Putamen (tissue), 1 donor: ENCODE measurements around the gene PTGFRN.
A peak's percentile ranks its signal among the peaks of the same experiment; 100 is the strongest.

Source experiments
- DNase-seq: peaks from one replicate; pipeline ENCODE4 v3.0.0-alpha.2; 2016; ENCODE audit warnings: low spot score

Gene PTGFRN

DNA sequence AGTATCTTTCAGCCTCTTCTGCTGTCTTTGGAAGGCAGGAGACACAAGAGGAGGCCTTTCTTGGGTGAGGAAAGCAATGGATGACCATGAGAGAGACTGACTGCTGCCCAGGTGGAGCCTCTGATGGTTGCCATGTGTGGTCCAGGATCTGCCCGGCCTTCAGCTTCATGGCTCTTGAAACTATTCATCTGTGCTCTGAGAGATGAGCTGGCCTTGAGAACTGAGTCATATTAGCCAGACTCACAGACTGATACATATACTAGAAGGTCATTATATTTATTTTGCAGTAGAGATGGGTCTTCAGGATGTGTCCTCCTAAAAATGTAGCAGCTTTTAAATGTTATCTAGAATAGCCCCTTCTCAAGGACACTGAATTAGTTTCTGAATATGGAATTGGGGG, 33.7 kb downstream of the PTGFRN start:
- no peak for DNase-seq

DNA sequence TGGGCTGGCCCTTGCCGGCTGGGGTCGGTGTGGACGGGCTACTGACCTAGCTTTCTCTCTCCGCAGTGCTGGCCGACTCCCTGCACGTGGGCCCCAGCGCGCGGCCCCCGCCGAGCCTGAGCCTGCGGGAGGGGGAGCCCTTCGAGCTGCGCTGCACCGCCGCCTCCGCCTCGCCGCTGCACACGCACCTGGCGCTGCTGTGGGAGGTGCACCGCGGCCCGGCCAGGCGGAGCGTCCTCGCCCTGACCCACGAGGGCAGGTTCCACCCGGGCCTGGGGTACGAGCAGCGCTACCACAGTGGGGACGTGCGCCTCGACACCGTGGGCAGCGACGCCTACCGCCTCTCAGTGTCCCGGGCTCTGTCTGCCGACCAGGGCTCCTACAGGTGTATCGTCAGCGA, 34.9 kb downstream of the PTGFRN start:
- no peak for DNase-seq

DNA sequence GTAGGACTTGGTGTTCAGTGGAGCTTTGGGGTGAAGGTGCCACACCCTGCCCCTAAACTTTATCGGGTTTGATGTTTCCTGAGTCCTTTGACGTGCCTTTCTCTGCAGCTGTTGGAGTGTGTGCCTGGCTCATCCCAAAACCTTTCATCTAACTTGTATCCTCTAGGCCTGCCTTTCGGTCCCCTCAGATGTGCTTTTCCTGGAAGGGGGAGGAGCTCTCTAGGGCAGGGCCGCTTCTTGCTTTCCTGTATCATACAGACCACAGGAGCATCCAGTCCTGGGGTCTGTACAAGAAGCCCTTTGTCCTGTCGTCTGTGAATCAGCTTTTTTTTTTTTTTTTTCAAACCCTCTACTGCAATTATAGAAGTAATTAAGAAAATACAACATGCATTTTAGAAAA, 35.7 kb downstream of the PTGFRN start:
- DNase-seq, result no peak

DNA sequence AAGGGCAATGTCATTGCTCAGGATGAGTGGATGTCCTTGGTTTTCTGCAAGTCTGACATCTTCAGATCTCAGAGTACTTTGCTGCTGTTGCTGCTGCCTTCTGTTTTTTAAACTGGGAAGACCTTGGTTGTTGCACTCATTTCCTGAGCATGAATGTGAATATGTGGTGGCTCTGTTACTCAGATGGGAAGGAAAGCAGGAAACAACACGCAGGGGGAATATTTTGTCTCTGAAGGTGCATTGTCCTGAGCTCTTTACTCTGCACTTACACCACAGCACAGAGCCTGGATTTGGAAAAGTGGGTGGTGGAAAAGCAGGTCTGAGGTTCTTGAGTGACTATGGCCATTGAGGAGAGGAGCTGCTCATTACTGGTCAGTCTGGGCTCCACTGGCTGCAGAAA, 36.3 kb downstream of the PTGFRN start:
- no peak for DNase-seq

DNA sequence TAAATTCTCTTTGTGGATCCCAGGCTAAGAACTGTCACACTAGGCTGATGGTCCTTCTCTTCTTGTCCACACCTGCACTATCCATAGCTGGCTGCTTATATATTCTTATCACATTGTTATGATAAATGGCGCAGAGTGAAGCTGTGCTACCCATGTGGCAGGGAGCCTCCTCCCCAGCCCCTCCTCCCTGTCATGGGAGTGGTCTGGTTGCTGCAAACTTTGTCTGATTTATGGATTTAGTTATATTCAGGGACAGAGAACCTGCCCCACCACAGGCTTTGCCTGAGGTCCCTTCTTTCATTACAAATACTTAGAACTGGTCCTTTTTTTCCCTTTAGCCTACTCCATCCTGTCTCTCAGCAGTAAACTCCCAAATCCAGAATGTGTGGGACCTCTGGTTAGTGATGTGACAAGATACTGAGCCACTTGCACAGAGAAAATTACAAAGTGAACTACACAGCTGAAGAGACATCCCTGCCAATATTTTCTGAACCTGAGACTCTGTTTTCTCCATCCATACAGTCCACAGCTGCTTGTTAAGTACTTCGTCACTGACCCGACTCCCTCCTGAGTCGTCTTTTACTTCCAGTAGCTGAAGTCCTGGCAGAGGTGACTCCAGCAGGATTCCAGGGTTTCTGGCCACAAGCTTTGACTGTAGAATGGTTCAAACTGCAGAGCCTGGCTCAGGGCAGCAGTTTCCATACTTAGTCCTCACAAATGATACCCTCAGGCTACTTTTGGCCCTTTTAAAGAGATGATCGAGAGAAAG, 37.6 kb downstream of the PTGFRN start:
- no peak for DNase-seq

DNA sequence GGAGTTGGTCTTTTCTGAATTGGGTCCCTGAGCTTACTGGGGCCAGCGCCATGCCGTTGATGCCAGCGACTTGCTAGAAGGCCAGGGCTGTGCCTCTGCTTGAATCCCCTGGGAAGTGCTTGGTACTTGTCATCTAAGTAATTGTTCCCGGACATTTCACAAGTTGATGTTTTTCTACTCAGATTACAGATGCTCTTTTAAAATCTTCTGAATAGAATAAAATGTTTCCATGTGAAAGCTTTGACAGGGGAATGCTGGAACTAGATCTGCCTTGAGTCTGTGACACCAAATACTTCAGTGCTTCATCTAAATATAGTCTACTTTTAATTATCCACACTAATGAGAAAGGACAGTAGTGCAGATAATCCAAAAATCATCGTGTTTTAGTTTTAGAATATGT, 38.3 kb downstream of the PTGFRN start:
- DNase-seq, result no peak

DNA sequence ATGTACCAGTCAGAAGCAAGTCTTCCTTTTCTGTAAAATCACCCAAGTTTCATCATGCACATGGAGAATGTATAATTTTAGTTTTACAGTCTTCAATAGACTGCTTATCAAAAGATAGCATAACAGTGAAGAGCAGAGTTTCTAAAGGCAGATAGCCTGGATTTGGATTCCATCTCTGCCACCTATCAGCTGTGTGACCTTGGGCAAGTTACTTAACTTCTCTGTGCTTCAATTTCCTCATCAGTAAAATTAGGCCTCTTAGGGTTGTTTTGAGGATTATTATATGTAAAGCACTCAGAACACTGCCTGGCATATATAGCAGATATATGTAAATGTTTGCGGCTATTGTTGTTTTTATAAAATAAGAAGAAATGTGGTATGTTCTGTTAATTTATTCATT, 38.9 kb downstream of the PTGFRN start:
- DNase-seq, result no peak

DNA sequence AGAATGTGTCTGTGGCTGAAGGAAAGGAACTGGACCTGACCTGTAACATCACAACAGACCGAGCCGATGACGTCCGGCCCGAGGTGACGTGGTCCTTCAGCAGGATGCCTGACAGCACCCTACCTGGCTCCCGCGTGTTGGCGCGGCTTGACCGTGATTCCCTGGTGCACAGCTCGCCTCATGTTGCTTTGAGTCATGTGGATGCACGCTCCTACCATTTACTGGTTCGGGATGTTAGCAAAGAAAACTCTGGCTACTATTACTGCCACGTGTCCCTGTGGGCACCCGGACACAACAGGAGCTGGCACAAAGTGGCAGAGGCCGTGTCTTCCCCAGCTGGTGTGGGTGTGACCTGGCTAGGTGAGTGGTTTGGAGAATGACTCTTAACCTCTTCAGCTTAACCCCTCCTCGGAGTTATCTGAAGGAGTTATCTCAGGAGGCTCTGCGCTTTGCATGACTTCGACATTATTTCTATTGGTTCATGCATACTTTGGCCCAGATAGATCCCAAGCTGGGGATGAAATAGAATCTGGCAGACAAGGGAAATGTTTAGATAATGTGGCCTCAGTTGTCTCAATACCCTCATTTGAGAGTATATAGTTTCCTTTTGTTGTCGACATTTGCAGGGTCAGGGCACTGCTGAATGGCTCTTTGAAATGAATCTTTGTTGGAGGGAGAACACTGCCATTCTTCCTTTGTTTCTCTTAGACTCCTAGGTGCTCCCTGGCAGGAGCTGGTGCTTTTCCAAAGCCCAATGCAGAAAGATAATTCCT, 39.7 kb downstream of the PTGFRN start:
- DNase-seq, result peak; percentile 40

DNA sequence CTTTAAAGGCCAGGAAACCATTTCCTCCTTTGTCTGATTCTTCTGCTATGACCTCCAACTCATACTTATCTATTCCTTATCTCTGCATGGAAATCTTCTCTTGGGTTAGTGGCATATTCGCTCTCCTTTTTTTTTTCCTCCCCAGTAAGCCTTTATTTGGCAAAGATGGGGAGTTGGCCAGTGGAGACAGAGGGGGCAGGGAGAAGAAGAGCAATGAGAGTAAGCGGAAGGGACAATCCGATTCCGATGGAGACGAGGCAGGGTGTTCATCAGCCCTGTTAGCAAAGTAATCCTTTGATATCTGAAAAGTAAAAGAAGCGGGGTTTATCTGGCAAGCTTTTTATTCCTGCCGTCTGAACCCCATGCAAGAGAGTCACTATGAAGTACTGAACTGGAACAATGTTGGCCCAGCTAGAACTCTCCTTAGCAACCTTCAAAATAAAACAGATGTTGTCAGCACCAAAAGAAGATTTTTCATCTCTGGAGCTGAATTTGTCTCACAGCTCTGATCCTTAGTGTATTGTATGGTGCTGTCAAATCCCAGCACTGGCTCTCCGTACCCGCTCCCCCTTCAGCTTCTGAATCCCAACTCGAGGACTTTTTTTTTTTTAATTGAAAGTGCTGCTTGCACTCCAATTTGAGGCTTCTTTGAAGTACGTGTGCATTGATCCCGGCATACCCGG, 40.9 kb downstream of the PTGFRN start:
- no peak for DNase-seq

DNA sequence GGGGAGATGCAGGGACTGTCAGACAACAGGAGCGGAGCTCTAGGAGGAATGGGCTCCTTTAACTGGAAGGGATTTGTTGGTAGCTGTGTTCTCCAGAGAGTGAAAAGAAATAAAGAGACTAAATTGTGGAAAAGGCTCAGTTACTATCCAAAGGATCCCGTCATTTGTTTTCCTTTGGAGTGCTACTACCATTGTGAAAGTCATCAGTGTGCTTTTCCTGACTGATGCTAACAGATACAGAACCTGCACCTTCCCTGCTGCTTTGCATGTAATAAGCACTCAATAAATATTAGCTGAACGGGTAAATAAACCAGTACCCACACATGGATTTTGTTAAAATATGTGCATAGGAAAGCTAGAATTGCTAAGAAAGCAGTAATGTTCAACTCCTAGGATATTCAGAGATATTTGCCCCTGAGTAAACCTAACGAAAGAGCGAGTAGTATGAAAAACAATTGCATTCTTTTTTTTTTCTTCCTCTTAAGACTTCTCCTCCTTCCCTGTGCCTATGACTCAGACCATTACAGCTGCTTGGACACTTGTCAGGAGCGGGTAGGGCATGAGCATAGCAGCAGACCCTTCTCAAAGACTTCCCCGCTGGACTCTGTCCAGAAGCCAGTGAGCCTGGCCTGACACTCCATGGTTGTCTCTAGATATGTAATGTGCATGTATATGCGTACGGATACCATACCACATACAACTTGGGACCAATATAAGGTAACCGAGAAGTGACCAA, 41.7 kb downstream of the PTGFRN start:
- no peak for DNase-seq

DNA sequence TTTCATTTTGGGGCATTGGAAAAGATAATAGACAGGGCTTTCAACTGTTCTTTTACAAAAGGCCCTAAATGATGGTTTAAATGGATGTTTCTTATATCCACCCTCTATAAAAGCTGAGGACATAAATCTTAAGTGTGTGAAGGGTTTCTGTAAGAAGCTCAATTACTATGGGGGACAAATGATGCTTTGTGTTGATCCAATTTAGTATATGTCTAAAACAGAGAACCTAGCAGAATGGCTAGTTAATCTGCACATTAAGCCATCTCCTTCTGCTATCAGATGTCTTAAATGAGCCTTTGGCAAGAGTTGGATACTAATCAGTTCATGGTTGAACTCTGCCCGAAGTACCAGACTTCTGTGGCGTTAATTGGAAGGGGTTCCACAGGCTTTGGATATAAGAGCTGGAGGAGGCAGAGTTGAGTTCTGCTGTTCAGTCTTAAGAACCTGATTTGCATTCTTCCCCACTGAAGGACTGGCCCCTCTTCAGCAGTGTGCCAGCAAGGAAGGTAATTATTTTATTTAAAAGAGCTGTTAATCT, 43.1 kb downstream of the PTGFRN start:
- no peak for DNase-seq

DNA sequence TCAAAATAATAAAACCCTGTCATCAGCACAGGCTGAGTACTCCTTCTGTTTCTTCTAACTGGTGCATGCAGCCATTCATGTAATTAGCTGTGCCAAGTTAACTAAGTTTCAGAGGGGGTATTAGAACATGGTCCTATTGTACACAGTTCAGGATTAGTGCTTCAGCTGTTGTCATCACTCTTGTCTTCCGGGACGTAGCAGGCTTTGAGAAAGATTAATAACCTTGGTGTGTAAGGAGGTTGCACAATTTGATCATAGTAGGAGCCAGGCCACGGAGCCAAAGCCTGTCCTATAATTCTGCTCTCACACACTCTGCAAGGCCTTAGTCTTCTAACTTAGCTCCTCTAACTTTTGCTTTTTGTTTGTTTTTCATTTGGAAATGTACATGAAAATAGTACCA, 44.7 kb downstream of the PTGFRN start:
- no peak for DNase-seq

DNA sequence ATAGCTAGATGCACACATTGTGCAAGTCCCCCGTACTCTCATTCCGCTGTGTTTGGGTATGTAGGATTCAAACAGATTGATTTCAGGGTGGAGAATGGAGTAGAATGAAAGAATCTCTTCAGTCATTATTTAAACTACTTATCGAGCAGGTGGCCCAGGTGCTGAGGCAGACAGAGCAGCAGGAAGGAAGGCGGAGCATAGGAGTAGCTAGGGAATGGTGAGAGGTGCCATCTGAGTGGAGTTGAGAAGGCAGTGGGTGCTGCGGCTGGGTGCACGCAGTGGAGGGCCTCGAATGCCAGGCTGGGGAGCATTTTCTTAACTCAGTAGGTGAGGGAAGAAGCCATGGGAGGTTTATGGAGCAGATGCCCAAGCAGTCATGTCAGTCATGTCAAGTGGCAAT, 46.7 kb downstream of the PTGFRN start:
- no peak for DNase-seq

DNA sequence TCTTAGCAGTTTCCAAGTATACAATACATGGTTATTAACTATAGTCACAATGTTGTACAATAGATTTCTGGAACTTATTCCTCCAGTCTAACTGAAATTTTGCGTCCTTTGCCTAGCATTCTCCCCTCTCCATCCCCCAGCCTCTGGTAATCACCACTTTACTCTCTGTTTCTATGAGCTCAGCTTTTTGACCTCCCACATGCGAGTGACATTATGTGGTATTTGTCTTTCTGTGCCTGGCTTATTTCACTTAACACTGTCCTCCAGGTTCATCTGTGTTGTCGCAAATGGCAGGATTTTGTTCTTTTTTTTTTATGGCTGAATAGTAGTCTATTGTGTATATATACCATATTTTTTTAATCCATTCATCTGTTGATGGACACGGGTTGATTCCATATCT, 47.9 kb downstream of the PTGFRN start:
- DNase-seq, result no peak

DNA sequence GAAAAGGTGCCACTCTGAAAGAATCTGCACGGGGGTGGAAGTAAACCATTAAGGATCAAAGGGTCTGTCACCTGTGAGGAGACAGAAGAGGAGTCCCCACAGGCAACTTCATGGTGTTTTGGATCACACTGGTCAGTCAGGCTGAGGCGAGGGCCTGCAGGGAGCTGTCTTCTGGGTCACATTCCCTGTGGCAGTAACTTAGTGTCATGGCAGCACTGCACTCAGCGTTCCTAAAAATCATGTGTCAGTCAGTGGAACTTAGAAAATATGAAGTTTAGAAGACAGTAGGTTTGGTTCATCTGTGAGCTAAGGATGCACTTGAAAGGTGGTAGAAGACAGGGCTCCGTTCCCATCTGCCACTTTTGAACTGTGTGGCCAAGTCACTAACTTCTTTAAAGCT, 48.4 kb downstream of the PTGFRN start:
- DNase-seq, result no peak

DNA sequence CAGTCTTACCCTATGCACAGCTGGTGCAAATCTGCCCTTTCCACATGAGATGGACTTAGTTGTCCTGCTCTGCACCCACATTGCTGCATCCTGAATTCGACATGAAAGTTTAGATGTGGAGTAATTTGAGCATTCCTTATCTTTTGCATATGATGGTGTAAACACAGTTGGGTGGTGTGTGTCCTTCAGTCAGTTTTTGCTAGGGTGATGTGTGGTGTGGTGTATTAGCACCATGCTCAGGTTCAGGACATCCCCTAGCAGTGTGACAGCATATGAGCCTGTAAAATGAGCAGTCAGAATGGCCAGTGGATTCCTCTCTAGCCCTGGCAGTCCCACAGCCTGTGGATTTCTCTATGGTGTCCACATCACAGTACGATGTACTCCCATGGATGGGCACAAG, 49.3 kb downstream of the PTGFRN start:
- DNase-seq, result no peak

DNA sequence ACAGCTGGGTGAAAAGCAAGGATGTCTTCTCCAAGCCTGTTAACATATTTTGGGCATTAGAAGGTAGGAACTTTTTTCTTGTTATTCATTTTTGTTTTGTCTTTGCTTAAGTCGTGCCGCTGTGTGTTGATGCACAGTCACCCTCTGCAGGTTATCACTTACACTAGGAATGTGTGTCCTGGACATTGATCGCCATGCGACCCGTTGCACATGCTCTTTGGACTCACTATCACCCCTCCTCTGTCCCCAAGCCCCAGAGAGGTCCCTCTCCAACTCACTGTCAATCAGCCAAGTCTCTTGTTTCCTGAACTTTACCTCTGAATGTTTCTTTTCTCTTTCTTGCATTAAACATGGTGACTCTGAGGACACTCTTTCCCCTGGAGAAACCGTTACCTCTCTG, 51.9 kb downstream of the PTGFRN start:
- DNase-seq, result no peak

DNA sequence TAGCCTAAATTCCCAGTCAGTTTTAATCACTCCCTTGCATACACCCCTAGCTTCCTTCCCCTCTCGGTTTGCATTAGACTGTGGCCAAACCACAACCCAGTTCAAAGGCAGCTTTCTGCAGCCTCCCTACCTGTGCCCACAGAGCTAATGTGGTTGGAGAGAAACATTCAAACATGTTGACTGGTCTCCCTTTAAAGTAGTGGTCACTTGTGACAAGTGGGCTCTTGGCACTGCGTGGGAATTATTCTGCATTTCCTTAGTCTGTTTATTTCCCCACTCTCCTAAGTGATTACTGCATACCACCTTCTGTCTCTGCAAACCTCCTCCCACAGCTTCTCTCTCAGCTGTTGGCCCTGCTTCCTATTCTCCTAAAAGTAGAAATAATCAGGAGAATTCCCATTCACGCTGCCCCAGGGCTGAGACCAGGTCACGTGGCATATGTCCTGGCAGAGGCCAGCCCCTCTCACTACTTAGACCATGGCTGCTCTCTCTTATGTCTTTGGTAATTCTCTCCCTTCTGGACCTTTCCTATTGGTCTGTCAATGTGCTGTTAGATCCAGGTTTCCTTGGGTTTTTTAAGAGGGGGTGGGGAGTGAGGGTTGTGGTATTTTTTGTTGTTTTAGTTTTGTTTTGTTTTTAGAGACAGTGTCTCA, 53.4 kb downstream of the PTGFRN start:
- DNase-seq, result no peak

DNA sequence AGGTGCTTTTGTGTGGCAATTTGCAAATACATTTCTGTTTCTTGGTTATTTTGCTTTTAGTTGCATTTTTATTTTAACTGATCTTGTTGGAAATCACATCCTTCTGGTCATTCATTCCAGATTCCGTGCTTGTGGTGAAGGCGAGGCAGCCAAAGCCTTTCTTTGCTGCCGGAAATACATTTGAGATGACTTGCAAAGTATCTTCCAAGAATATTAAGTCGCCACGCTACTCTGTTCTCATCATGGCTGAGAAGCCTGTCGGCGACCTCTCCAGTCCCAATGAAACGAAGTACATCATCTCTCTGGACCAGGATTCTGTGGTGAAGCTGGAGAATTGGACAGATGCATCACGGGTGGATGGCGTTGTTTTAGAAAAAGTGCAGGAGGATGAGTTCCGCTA, 57.1 kb downstream of the PTGFRN start:
- no peak for DNase-seq

DNA sequence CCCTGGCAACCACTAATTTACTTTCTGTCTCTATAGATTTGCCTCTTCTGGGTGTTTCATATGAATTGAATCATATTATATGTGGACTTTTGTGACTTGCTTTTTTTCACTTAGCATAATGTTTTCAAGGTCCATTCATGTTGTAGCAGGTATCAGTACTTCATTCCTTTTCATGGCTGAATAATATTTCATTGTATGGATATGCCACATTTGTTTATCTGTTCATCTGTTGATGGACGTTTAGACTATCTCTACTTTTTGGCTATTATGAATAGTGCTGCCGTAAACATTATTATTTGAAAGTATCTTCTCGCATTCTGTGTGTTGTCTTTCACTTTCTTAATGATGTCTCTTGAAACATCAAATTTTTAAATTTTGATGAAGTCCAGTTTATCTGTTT, 59.0 kb downstream of the PTGFRN start:
- DNase-seq, result no peak

DNA sequence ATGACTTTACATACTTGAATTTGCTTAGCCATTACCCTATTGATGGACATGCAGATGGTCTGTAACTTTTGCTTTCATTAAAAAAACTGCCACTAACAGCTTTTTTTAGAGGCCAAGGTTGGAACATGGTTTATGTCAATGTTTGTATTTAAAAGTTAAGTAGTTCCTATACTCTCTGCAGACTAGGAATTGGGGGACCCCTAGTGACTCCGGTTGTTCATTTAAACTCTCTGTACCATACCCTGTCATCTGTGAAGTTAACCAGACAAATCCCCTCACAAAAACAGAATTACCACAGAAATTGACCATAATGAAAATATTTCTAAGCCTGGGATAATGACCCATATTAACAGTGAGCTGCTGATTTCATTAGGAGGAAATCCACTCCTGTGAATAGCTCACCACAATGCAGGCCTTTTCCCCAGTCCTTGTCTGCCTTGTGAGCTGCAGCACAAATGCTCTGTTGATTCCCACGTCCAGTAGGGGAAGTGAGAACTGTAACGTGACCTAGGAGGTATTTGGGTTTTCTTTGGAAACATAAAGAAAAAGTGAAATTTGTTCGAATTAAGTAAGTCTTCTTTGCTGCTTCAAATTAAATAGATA, 61.6 kb downstream of the PTGFRN start:
- DNase-seq, result no peak
